DMS153 treated with DMSO at 0.1 percent for 48 hours (cell line): ENCODE measurements around the gene SLC19A1.

Source experiments
- DNase-seq: peaks from one replicate; lab custom pipeline; 2025; ENCODE audit not compliant: unreplicated experiment; lab: John Stamatoyannopoulos, UW

Gene SLC19A1

GRCh38 chr21:45545691-45546531 lies 3.7 kb upstream of the SLC19A1 start:
- no peak for DNase-seq

- no peak for DNase-seq
These were observed 3.0 kb upstream of the SLC19A1 start for GRCh38 chr21:45545236-45545570.

GRCh38 chr21:45544449-45545235 lies 2.4 kb upstream of the SLC19A1 start:
- DNase-seq, result no peak

GRCh38 chr21:45543710-45544448 lies 1.6 kb upstream of the SLC19A1 start:
- DNase-seq, result no peak

GRCh38 chr21:45543371-45543709 lies 1.1 kb upstream of the SLC19A1 start:
- no peak for DNase-seq

- no peak for DNase-seq
These were observed 579 bp upstream of the SLC19A1 start for GRCh38 chr21:45542667-45543370.

- no peak for DNase-seq
These were observed 810 bp downstream of the SLC19A1 start for GRCh38 chr21:45541221-45542039.

- no peak for DNase-seq
These were observed 1.7 kb downstream of the SLC19A1 start for GRCh38 chr21:45540601-45540970.

GRCh38 chr21:45539796-45540600 lies 2.2 kb downstream of the SLC19A1 start:
- DNase-seq, result no peak

- DNase-seq, result no peak
These were observed 3.0 kb downstream of the SLC19A1 start for GRCh38 chr21:45539046-45539795.

GRCh38 chr21:45538381-45539045 lies 3.7 kb downstream of the SLC19A1 start:
- DNase-seq, result no peak

- no peak for DNase-seq
These were observed 4.4 kb downstream of the SLC19A1 start for GRCh38 chr21:45537746-45538291.

- no peak for DNase-seq
These were observed 5.0 kb downstream of the SLC19A1 start for GRCh38 chr21:45537111-45537745.

- DNase-seq, result no peak
These were observed 5.7 kb downstream of the SLC19A1 start for GRCh38 chr21:45536301-45537081.

GRCh38 chr21:45535341-45536081 lies 6.7 kb downstream of the SLC19A1 start:
- no peak for DNase-seq
